ENCODE data around the gene SLC15A5.

Gene SLC15A5

DNA sequence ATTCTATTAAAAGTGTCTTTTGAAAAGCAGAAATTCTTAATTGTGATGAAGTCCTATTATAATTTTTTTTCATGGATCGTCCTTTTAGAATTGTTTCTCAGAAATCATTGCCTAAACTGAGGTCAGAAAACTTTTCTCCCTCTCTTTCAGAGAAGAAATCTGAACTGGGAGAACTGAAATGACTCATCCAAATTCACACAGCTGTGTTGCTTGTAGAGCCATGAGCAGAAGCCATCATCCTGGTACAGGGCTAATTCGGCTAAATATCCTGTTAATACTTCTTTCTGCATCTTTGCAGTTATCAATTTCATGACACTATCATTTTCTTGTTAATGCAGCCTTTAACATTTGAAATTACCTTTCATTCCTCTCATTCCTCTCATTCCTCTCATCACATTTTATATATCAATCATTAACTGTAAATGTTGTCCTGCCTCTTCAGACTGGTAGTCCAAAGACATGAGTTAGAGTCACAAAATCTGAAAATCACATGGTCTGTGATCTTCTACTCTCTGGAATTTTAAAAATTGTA lies 15.5 kb downstream of the SLC15A5 start:
- no peak for DNase-seq (ENCODE audit: low read depth, low spot score)

DNA sequence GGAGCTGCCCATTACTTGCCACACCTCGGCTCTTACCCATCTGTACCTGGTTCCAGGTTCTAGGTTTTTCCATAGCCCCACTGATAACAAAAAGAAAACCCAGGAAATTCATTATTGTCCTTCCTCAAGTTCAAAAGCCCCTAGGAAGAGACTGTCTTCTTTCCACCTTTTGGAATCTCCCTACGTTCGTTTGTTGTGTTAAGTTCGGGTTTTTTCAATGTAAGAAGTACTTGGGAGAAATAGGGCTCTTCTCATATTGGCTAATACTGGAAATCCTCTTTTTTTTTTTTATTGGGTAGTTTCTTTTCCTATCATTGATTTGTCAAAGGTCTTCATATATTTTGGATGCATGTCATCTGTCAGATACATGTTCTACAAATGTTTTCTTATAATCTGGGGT lies 17.3 kb downstream of the SLC15A5 start:
- DNase-seq (ENCODE audit: low read depth, low spot score) = no peak

DNA sequence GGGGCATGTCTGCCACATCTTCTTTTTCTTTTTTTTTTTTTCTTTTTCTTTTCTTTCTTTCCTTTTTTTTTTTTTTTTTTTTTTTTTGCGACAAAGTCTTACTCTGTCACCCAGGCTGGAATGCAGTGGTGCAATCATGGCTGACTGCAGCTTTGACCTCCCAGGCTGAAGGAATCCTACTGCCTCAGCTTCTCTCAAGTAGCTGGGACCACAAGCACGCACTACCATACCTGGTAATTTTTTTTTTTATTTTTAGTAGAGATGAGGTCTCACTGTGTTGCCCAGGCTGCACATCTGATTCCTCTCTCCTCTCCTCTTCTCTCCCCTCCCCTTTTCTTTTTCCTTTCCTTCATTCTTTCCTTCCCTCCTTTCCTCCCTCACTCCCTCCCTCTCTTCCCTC lies 18.5 kb downstream of the SLC15A5 start:
- no peak for DNase-seq (ENCODE audit: low read depth, low spot score)

DNA sequence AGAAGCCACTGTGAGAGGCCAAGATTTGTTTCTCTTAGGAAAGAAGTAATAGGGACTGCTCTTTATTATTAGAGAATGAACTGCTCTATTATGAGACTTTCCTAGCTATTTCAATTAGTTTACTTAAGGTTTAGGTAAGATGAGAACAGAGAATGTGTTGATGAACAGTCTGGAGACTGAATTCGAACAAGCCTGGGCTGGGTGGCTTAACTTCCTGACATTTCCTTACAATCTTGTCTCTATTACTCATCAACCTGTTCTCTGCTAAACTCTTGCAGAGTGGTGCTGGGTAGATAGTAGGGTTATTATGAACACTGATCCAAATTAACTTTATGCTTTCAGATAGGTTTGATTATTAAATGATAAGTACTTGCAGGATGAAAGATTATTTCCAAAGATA lies 31.2 kb downstream of the SLC15A5 start:
- DNase-seq (ENCODE audit: low read depth, low spot score) = no peak

DNA sequence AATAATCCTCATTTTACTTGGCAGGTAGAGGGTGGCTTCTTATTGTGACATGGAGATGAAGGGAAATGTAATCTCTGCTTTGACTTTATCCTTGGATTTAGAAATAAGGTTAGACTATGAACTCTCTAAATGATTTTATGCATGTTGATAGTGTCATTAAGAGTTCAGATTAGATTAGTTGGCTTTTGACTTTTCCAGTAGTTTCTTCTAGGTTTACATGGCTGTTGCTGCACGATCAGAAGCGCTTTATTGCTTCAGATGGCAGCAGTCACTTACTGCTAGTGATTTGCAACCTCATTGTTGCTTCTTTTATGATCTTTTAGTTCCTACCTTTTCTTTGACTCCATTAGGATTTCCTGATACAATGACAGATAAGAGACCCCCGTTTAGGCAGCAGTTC lies 32.3 kb downstream of the SLC15A5 start:
- DNase-seq (ENCODE audit: low read depth, low spot score) = no peak

DNA sequence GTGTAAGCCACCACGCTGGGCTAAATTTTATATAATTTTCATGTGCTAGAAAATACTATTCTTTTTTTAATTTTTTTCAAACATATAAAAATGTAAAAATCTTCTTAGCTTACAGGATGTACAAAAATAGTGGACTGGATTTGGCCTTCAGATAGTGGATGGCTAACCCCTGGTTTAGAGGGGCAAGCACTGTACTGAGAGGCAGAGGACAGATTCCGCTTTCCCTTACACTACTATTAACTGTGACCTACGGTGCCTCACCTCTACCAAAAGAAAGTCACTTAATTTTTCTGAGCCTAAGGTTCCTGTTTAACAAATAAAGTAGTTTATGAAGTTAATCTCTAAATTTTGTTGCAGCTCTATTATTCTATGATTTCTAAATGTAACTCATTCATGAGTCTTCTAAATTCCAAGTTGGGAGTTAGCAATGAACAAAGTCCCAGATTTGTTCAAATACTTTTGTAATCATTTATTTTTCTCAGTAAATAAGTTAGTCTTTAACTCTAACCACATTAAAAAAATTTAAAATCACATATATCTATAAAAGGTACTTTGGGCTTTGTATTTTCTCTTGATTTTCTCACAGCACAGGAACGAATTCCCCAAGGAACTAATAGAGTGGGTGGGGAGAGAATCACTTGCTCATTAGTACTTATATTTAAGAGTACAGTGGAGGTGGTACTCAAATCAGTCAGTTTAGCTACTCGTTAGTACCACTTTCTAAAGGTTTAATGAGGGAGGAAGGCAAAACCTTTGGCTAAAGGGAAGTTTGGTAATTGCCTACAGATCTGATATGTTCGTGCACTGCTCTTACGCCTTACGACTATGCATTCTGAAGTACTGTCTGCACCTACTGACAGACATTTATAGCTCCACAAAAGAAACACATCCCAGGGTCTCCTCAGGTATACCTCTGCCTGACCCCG lies 33.7 kb downstream of the SLC15A5 start:
- DNase-seq (ENCODE audit: low read depth, low spot score) = no peak

DNA sequence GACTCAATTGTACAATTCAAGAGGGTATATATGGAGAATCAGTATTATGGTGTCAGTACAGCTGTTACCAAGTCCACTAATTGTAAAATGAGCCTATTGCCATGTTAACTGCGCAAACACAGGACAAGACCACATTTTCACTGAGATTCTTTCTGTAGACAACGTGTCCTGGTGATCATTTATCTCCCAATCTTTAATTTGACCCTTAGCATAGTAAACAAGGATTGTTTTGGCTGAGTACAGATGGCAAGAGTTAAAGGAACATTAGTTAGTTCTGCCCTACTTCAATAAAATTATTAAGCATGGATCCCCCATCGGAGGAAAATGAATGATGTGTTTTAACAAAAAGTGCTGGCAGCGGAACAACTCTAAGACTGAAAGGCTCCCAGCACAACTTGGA lies 36.1 kb downstream of the SLC15A5 start:
- no peak for DNase-seq (ENCODE audit: low read depth, low spot score)

DNA sequence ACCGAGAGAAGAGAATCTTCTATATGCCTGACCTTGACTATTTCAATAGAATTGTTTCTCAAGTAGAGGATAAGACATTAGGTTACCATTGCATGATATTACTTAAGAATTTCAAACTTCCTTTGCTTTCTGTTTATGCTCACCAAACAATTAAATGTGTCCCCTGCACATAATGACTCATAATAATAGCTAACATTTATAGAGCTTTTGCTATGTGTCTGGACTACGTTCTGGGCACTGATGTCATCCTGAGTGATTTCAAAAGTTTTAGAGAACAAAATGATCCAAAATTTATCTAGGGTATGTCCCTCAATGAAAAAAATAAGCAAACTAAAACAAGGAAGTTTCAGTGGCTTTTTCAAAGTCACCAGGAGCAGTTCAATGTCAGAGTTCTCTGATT lies 38.8 kb downstream of the SLC15A5 start:
- no peak for DNase-seq (ENCODE audit: low read depth, low spot score)

DNA sequence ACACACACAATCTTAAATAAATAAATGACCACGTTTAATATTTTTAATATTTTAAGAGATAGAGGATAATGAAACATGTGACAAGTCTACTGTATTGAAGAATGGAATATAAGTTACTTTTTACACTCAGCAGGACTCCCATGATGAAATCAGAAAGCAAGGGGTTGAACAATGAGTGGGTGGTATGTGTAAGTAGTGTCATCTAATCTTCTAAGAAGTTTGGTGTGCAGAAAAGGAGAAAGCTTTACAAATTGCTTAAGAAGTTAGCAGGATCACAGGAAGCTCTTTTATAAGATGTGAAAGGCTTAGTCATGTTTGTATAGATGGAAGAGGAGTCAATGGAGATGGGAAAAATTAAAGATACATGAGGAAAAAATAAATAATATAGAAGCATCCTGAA lies 47.8 kb downstream of the SLC15A5 start:
- DNase-seq (ENCODE audit: low read depth, low spot score) = no peak

DNA sequence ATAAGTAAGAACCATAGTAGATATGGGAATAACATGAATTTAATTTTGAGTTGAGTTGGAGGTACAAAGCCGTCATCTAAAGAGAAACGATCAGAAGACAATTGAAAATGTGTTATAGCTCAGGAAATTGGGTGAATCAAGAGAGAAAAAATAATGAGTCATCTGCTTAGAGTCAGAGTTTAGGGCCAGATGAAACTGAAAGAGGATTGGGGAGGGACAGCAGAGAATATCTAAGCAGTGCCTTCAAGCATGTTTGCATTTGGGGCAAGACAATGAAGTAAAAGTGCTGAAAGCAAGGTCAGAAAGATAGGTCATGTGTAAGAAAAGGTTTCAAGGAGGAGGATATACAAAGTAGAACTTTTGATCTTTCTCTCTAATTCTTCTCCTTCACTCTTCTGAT lies 49.4 kb downstream of the SLC15A5 start:
- DNase-seq (ENCODE audit: low read depth, low spot score) = no peak

DNA sequence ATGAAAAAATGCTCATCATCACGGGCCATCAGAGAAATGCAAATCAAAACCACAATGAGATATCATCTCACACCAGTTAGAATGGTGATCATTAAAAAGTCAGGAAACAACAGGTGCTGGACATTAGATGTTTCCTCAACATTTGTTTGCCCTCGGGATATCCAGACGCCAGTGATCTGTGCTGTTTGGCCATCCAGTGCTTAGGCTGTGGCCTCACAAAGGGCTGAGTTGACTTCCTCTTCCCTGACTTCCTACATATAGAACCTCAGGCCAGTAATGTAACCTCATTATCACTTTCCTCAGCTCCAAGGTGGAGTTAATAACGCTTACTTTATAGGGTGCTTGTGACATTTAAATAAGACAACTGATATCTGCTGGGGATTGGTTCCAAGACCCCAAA lies 51.8 kb downstream of the SLC15A5 start:
- DNase-seq (ENCODE audit: low read depth, low spot score) = no peak

DNA sequence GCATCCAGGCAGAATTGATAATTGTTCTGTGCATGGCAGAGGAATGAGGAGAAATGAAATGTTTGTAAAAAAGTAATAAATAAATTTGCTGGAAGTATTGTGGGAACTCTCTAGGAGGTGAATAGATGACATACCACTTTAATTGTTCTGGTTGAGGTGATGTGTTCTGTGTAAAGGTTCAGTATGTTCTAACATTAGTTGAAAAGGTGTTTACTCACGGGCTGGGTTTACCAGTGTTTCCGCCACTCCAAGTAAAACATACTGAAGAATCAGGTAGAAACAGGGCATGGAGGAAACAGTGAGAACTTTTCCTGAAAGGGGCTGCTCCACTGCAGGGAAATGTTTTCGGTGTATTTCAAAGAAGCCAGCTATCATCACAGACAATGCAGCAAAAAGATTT lies 53.3 kb downstream of the SLC15A5 start:
- DNase-seq (ENCODE audit: low read depth, low spot score) = no peak

DNA sequence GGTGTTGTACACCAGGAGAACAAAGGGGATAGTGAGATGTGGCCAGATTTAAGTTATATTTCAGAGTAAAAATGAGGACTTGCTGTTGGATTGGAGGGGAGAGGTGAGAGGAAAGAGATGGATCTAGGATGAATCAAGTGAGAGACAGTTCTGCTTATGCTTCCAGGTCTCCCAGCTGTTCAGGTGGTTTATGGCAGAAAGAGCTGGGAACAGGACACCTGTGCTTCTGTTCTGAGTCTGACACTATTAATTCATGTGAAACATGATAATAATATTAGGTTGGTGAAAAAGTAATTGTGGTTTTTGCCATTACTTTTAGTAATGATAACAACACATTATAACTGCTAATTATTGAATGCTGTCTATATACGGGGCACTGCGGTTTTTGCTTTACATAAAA lies 55.7 kb downstream of the SLC15A5 start:
- no peak for DNase-seq (ENCODE audit: low read depth, low spot score)

DNA sequence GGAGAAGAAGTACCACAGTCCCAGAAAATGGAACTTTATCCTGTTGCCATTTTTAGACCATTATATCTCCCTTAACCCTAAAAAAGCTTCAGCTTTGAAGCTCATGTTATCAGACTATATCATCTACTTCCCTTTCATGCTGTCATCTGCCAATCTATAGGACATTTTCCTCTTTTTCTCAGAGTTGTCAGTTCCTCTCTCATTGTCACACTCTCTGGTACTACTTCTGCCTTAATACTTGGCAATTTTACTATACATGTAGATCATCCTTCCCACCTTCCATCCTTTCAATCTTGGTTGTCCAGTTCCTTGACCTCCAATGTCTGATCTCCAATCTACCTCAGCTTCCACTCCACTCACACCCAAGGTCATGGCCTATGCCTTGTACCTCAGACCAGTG lies 57.4 kb downstream of the SLC15A5 start:
- DNase-seq (ENCODE audit: low read depth, low spot score) = no peak

DNA sequence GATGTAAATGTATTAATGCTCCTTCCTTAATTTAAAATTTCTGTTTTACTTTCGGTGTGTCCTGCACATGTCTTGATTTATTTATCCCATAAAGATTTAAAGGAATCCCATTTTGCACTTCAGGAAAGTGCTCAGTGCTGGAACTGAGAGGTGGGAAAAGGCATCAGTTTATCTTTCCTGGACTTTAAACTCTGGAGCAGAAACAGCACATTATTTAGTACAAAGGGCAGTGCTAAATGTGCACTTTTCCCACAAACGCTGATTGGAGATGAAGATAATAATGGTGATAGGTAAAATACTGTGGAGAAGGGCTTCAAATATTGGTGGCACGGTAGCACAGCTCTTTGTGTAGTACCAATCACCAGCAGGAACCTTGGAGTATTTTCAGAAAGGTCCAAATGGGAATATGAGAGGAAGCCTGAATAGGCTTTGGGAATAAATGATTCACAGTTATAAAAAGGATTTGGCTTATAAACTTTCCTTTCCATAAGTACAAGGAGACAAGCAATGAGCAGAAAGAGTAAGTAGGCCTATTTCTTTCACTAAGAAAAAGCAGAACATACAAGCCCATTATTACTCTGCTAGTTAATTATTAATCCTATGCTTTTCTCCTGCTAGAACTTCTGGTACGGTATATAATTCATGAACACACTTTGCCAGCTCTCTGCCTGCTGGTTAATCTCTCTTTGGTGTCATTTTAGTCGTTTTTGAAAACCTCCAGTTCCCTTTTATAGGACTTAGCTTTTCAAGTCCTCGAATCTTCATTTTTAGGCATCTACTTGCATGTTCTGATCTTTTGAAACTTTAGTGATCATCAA lies 58.3 kb downstream of the SLC15A5 start:
- no peak for DNase-seq (ENCODE audit: low read depth, low spot score)

DNA sequence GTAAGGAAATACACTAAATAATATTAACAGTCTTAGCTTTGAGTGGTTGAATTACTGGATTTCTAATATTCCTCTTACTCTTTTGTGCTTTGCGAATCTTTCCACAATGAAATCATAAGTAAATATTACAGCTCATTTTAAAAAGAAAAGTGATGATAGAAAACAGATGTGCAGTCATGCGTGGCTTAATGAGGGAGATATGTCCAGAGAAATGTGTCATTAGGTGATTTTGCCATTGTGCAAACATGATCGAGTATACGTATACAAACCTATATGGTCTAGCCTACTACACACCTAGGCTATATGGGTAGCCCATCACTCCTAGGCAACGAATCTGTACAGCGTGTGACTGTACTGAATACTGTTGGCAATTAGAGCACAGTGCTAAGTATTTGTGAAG lies 59.3 kb downstream of the SLC15A5 start:
- DNase-seq (ENCODE audit: low read depth, low spot score) = no peak

DNA sequence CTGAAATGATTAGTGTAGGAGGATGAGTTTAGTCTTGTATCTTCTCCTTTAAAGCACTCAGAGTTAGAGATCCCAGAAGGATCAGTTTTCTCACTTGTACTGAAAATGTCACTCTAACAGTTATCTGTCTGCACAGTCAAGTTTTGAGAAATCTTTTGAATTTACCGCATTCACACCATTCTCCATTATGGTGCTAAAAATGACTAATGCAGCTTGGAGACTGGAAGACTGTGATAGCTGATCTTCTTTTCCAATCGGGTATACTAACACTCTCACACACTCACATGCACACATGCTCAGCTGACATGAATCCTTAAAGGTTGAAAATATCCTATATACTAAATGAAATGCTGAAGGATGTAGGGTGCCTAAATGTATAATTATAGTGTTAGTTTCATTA lies 65.8 kb downstream of the SLC15A5 start:
- no peak for DNase-seq (ENCODE audit: low read depth, low spot score)

DNA sequence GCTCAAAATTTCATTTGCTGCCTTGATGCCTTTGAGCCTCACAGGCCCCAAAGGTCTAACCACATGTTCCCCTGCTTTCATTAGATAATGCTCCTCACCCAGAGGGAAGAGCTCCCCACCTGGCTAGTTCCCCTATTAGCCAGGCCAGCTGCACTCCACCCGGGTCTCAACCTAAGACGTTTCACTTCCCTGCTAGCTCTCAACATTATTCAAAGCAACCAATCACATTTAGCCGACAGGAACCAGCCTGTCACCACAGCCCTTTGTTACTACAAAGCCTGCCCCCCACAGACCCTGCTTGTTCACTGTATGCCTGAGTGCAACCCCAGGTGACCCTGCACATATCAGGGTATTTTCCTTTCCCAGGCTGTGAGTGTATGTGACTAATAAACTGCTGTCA lies 78.6 kb downstream of the SLC15A5 start:
- no peak for DNase-seq (ENCODE audit: low read depth, low spot score)

DNA sequence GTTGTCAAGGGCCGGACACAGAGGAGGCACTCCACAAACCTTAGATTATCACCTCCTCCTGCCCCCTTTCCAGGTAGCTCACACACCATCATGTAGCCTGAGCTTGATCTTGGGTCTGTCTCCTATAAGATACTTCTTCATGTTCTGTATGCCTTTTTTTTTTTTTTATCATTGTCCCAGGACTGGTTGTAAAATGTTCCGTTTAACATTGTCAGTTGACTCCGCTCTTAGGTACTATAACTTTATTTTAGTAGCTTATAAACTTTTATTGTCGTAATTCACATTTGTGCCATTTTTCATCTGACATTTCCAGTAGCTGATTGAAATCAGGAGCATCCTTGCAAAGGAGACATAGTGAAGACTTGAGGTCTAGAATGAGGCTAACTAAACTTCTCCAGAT lies 79.9 kb downstream of the SLC15A5 start:
- DNase-seq (ENCODE audit: low read depth, low spot score) = no peak

DNA sequence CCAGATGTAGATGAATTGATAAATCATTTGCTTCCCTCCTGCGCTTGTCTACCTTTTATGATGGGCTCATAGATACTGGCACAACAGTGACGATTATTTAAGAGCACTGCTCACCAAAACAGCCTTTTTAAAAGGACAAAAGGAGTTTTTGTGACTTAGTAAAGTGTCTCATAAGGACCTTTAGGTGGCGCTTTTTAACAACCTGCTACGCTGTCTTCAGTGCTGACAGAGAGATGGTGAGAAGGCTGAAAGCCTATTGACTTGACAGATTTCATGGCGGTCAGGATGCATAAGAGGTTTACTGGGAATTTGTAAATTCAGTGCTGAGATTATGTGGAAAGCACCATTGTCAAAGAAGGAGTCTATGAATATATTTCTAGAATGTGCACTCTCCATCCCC lies 87.6 kb downstream of the SLC15A5 start:
- DNase-seq (ENCODE audit: low read depth, low spot score) = peak; percentile 4

DNA sequence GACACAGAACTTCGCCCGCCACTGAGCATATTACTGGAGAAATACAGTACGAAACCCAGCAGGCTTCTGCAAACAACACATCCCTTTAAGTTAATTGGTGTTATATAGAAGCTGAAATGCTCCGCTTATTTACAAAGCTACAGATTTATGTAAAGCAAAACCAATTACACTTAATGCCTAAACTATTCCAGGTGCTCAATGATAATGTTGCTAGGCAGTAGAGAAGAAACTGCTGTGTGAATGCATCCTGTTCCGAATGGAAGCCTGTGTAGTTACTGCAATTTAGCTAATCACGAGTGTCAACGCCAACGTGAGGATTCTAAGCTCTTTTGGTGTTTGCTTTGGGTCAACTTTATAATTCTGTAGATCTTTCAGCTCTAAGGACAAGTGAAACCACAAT lies 89.8 kb downstream of the SLC15A5 start:
- no peak for DNase-seq (ENCODE audit: low read depth, low spot score)

DNA sequence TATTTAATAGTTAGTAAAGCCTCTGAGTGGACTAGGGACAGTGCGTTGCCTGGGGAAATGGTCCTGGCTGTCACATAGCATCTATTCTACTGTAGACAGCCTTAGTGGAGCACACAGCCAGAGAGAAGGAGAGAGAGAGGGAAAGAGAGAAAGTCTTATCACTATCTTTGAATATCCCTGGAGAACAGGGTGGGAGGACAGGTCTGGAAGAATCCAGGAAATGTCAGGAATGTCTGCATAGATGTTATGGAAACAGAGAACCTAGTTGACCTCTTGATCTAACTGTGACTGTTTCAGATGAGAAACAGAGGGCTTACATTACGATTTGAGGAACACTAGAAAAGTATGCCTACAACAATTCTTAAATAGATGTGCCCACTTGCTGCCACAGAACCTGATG lies 92.8 kb downstream of the SLC15A5 start:
- DNase-seq (ENCODE audit: low read depth, low spot score) = no peak

DNA sequence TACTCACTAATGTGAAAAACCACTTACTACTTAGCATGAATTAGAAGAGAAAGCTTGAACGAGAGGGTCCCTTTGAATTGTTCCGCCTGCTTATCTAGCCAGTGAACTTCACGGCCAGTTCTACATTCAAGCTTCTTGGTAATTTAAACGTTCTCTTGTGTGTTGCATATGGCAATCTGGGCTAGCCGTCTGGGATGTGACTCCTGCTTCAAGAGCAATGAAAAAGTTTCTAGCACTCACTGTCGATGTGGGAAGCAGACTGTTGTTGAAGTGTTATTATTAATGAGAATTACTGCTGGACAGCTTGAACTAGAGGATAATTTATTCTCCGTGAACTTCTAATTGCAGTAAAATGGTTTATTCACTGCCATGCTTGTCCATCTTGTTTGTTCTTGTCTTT lies 93.9 kb downstream of the SLC15A5 start:
- no peak for DNase-seq (ENCODE audit: low read depth, low spot score)

Data from astrocyte of the hippocampus (primary cell).